GM12892 (cell line): Measurements from ENCODE around the gene PCCB.

Experiments
- POLR2A ChIP-seq: IDR thresholded peaks from 2 replicates; pipeline ENCODE4 v1.6.1; 2011; ENCODE audit warnings: low read depth, low read length, control low read depth
- POLR2AphosphoS5 ChIP-seq: IDR thresholded peaks from 2 replicates; pipeline ENCODE4 v1.6.1; 2011; ENCODE audit warnings: low read depth, low read length, control low read depth
- TAF1 ChIP-seq: IDR thresholded peaks from 2 replicates; pipeline ENCODE4 v1.6.1; 2011; ENCODE audit warnings: low read depth, mild to moderate bottlenecking, control low read depth, low read length, borderline replicate concordance

- TF ChIP-seq POLR2A (no peak), TAF1 (no peak), POLR2AphosphoS5 (no peak)
These were observed 12.4 kb downstream of the PCCB start for GRCh38 chr3:136262559-136262958.
